GM23338 (cell line): ENCODE data around the gene KIF27. TPM values are rescaled to one million over a fixed set of nuclear protein-coding genes. Genes with fewer than 3 reads are reported as not detected.
A peak's percentile ranks its signal among the peaks of the same experiment; 100 is the strongest.

Source experiments
- ATAC-seq: fragments of 200-7000 bp; cut with Tn5 transposase; 3 replicates; pipeline ENCODE4 v1.9.1; 2020
- DNase-seq: peaks from one replicate; pipeline ENCODE4 v3.0.0-alpha.2; 2015; ENCODE audit warnings: low spot score
- H2AFZ ChIP-seq: fragments of 200-600 bp; sonication (generic); 2 replicates; pipeline ENCODE4 v1.8.0; 2016; ENCODE audit warnings: antibody characterized with exemption, mild to moderate bottlenecking, moderate library complexity
- H3F3A ChIP-seq: fragments of 200-600 bp; sonication (generic); replicated peaks from 2 replicates; pipeline ENCODE4 v1.8.0; 2017; ENCODE audit warnings: antibody characterized with exemption, mixed run types, low read depth
- H3K27ac ChIP-seq: fragments of 200-600 bp; sonication (generic); 2 replicates; pipeline ENCODE4 v1.6.1; 2016; ENCODE audit warnings: low read depth
- H3K27me3 ChIP-seq: fragments of 200-600 bp; sonication (generic); 2 replicates; pipeline ENCODE4 v1.8.0; 2016; ENCODE audit warnings: mild to moderate bottlenecking, mixed run types, moderate library complexity; ENCODE audit not compliant: insufficient read depth
- H3K36me3 ChIP-seq: fragments of 200-600 bp; sonication (generic); 2 replicates; pipeline ENCODE4 v1.8.0; 2016; ENCODE audit warnings: mild to moderate bottlenecking; ENCODE audit not compliant: insufficient read depth
- H3K4me1 ChIP-seq: fragments of 200-600 bp; sonication (generic); 2 replicates; pipeline ENCODE4 v1.8.0; 2016; ENCODE audit warnings: mild to moderate bottlenecking, moderate library complexity; ENCODE audit not compliant: insufficient read depth
- H3K4me2 ChIP-seq: fragments of 200-600 bp; sonication (generic); 2 replicates; pipeline ENCODE4 v1.7.1; 2017; ENCODE audit warnings: mixed run types
- H3K4me3 ChIP-seq: fragments of 200-600 bp; sonication (generic); 2 replicates; pipeline ENCODE4 v1.6.1; 2016; ENCODE audit warnings: mixed run types
- H3K79me2 ChIP-seq: fragments of 200-600 bp; sonication (generic); replicated peaks from 2 replicates; pipeline ENCODE4 v1.8.0; 2017; ENCODE audit warnings: mild to moderate bottlenecking; ENCODE audit not compliant: insufficient read depth
- H3K9me2 ChIP-seq: fragments of 200-600 bp; sonication (generic); 2 replicates; pipeline ENCODE4 v1.8.0; 2017; ENCODE audit not compliant: insufficient read depth
- H4K20me1 ChIP-seq: fragments of 200-600 bp; sonication (generic); replicated peaks from 2 replicates; pipeline ENCODE4 v1.8.0; 2017; ENCODE audit warnings: mild to moderate bottlenecking; ENCODE audit not compliant: insufficient read depth
- H3K27ac Mint-ChIP-seq: 2 replicates; pipeline ENCODE4 v1.8.0; 2020; ENCODE audit warnings: inconsistent platforms, mild to moderate bottlenecking, moderate library complexity, mixed read lengths
- H3K27me3 Mint-ChIP-seq: 3 replicates; pipeline ENCODE4 v1.8.0; 2022; ENCODE audit warnings: low read depth, mild to moderate bottlenecking, moderate library complexity, mixed read lengths, inconsistent platforms; ENCODE audit not compliant: insufficient read depth, poor library complexity
- H3K36me3 Mint-ChIP-seq: 3 replicates; pipeline ENCODE4 v1.8.0; 2021; ENCODE audit warnings: low read depth, mild to moderate bottlenecking, inconsistent platforms, moderate library complexity, mixed read lengths
- H3K4me1 Mint-ChIP-seq: 3 replicates; pipeline ENCODE4 v1.8.0; 2020; ENCODE audit warnings: mild to moderate bottlenecking, inconsistent platforms, mixed read lengths
- H3K4me3 Mint-ChIP-seq: 3 replicates; pipeline ENCODE4 v1.8.0; 2021; ENCODE audit warnings: moderate library complexity, mild to moderate bottlenecking, inconsistent platforms, mixed read lengths
- H3K9me3 Mint-ChIP-seq: 3 replicates; pipeline ENCODE4 v1.8.0; 2020; ENCODE audit warnings: moderate library complexity, mild to moderate bottlenecking, inconsistent platforms, mixed read lengths
- CREB1 ChIP-seq: fragments of 250-450 bp; sonication (Bioruptor Pico); IDR thresholded peaks from 2 replicates; pipeline ENCODE4 v1.5.0; 2020; ENCODE audit warnings: low read depth, mild to moderate bottlenecking, moderate library complexity
- EZH2 ChIP-seq: fragments of 200-600 bp; sonication (generic); IDR thresholded peaks from one replicate; pipeline ENCODE4 v1.8.0; 2017; ENCODE audit warnings: antibody characterized with exemption, mild to moderate bottlenecking, low read depth; ENCODE audit not compliant: unreplicated experiment
- EZH2phosphoT487 ChIP-seq: fragments of 200-600 bp; sonication (generic); IDR thresholded peaks from one replicate; pipeline ENCODE4 v1.8.1; 2018; ENCODE audit warnings: antibody characterized with exemption; ENCODE audit not compliant: unreplicated experiment
- JUNB ChIP-seq: IDR thresholded peaks from one replicate; pipeline ENCODE4 v1.6.1; 2016; ENCODE audit warnings: antibody characterized with exemption; ENCODE audit not compliant: unreplicated experiment
- NANOG ChIP-seq: IDR thresholded peaks from 2 replicates; pipeline ENCODE4 v1.6.1; 2016; ENCODE audit warnings: antibody characterized with exemption, borderline replicate concordance
- POLR2AphosphoS5 ChIP-seq: IDR thresholded peaks from 2 replicates; pipeline ENCODE4 v1.6.1; 2016; ENCODE audit warnings: antibody characterized with exemption, low read depth
- STAT1 ChIP-seq: IDR thresholded peaks from one replicate; pipeline ENCODE4 v1.6.1; 2016; ENCODE audit warnings: antibody characterized with exemption; ENCODE audit not compliant: unreplicated experiment
- ZNF114 ChIP-seq: fragments of 250-450 bp; sonication (Bioruptor Pico); IDR thresholded peaks from 2 replicates; pipeline ENCODE4 v1.5.0; 2020; ENCODE audit warnings: mild to moderate bottlenecking, moderate library complexity
- ZNF331 ChIP-seq: fragments of 250-450 bp; sonication (Bioruptor Pico); IDR thresholded peaks from 2 replicates; pipeline ENCODE4 v1.5.0; 2020; ENCODE audit warnings: low read depth, mild to moderate bottlenecking, moderate library complexity
- polyA plus RNA-seq: library from polyadenylated mRNA; unstranded; fragments of >200 nt; fragmentation: Nextera tagmentation; extraction: Ambion mirVana; gene quantifications from 2 replicates; pipeline ENCODE4 v1.2.1, GENCODE V29; 2016
- total RNA-seq: library from RNA; depleted of rRNA; stranded (reverse); fragments of >200 nt; shearing (Covaris generic); gene quantifications from 2 replicates; pipeline ENCODE4 v1.2.3, GENCODE V29; 2014
- TF ChIP-seq, protein P1 (sequence below), 2 experiments: fragments of 200-600 bp in 1 of 2; sonication (generic) in 1 of 2; conservative IDR thresholded peaks; 2 replicates each; pipeline versions ENCODE4 v1.5.1 to v1.6.1; 2016 to 2017; ENCODE audit warnings: antibody characterized with exemption in 2 of 2, low read depth in 2 of 2, mild to moderate bottlenecking in 2 of 2, moderate library complexity in 1 of 2
- TF ChIP-seq, protein P2 (sequence below): IDR thresholded peaks from 2 replicates; pipeline ENCODE4 v1.6.1; 2016; ENCODE audit warnings: antibody characterized with exemption
- TF ChIP-seq, protein P3 (sequence below): IDR thresholded peaks from one replicate; pipeline ENCODE4 v1.6.1; 2018; ENCODE audit warnings: antibody characterized with exemption; ENCODE audit not compliant: unreplicated experiment

Gene KIF27
- total and polyA plus RNA-seq, 2 experiments from 2014 or later, result 3.3 to 8.2 TPM

DNA sequence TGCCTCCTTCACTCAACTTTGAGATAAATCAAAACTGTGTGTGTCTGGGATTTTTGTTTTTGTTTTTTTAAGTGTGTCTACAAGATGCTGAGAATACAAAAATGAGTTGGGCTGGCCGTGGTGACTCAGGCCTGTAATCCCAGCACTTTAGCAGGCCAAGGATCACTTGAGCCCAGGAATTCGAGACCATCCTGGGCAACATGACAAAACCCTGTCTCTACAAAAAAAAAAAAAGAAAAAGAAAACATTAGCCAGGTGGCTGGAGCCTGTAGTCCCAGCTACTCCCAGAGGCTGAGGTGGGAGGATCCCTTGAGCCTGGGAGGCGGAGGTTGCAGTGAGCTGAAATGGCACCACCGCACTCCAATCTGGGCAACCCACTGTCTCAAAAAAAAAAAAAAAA lies 37.8 kb upstream of the KIF27 start (continued):
- TF ChIP-seq, protein P1, sequence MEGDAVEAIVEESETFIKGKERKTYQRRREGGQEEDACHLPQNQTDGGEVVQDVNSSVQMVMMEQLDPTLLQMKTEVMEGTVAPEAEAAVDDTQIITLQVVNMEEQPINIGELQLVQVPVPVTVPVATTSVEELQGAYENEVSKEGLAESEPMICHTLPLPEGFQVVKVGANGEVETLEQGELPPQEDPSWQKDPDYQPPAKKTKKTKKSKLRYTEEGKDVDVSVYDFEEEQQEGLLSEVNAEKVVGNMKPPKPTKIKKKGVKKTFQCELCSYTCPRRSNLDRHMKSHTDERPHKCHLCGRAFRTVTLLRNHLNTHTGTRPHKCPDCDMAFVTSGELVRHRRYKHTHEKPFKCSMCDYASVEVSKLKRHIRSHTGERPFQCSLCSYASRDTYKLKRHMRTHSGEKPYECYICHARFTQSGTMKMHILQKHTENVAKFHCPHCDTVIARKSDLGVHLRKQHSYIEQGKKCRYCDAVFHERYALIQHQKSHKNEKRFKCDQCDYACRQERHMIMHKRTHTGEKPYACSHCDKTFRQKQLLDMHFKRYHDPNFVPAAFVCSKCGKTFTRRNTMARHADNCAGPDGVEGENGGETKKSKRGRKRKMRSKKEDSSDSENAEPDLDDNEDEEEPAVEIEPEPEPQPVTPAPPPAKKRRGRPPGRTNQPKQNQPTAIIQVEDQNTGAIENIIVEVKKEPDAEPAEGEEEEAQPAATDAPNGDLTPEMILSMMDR (conservative IDR thresholded peaks at IDR 0.05; ENCODE audit: low read depth in 2 of 2), result no peak
- TF ChIP-seq ZNF331 (CRISPR knock-in tag) (no peak), NANOG (no peak)
- TF ChIP-seq, protein P2, sequence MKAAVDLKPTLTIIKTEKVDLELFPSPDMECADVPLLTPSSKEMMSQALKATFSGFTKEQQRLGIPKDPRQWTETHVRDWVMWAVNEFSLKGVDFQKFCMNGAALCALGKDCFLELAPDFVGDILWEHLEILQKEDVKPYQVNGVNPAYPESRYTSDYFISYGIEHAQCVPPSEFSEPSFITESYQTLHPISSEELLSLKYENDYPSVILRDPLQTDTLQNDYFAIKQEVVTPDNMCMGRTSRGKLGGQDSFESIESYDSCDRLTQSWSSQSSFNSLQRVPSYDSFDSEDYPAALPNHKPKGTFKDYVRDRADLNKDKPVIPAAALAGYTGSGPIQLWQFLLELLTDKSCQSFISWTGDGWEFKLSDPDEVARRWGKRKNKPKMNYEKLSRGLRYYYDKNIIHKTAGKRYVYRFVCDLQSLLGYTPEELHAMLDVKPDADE, result no peak

DNA sequence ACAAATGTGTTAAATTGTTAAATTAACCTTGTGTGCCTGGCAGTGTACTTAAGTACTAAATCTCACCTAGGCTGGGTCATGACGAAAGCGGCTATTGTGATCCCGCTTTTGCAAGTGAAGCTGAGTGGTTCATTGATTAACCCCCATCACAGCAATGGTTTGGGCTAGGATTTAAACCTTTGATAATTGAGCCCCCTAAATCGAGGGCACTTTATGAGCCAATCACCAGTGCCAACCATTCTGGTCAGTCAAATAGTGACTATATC lies 35.9 kb upstream of the KIF27 start:
- H3K4me1 Mint-ChIP-seq, result peaks cover 8% of the 10 kb centered on the region; the same call in 2 of the 3 replicates
- Histone ChIP-seq H3K79me2 (no peaks in the 10 kb centered on the region), H3K27me3 (no peaks in the 10 kb centered on the region), H2AFZ (peak overlapping the region; percentile 88), H3K9me2 (no peaks in the 10 kb centered on the region), H3K27ac (peak overlapping the region; percentile 77; the same call in 1 of the 2 replicates), H4K20me1 (no peaks in the 10 kb centered on the region), H3K4me2 (peak overlapping the region; percentile 94), H3F3A (no peaks in the 10 kb centered on the region), H3K4me1 (no peaks in the 10 kb centered on the region; the same call in 1 of the 2 replicates), H3K4me3 (peak overlapping the region; percentile 77), H3K36me3 (no peaks in the 10 kb centered on the region)
- H3K27me3 Mint-ChIP-seq, result peaks cover 7% of the 10 kb centered on the region
- ATAC-seq (no peak), DNase-seq (peak; percentile 29)
- no peaks in the 10 kb centered on the region for H3K9me3 Mint-ChIP-seq
- peaks cover 13% of the 10 kb centered on the region; the same call in 2 of the 3 replicates for H3K36me3 Mint-ChIP-seq
- H3K27ac Mint-ChIP-seq, result peak overlapping the region; percentile 96; the same call in 1 of the 2 replicates
- H3K4me3 Mint-ChIP-seq, result peak overlapping the region; percentile 90
- TF ChIP-seq CREB1 (CRISPR knock-in tag) (no peak), STAT1 (no peak), NANOG (no peak), ZNF331 (CRISPR knock-in tag) (no peak), ZNF114 (CRISPR knock-in tag) (no peak), POLR2AphosphoS5 (no peak), EZH2phosphoT487 (no peak), EZH2 (no peak), JUNB (no peak)
- TF ChIP-seq, protein P3, sequence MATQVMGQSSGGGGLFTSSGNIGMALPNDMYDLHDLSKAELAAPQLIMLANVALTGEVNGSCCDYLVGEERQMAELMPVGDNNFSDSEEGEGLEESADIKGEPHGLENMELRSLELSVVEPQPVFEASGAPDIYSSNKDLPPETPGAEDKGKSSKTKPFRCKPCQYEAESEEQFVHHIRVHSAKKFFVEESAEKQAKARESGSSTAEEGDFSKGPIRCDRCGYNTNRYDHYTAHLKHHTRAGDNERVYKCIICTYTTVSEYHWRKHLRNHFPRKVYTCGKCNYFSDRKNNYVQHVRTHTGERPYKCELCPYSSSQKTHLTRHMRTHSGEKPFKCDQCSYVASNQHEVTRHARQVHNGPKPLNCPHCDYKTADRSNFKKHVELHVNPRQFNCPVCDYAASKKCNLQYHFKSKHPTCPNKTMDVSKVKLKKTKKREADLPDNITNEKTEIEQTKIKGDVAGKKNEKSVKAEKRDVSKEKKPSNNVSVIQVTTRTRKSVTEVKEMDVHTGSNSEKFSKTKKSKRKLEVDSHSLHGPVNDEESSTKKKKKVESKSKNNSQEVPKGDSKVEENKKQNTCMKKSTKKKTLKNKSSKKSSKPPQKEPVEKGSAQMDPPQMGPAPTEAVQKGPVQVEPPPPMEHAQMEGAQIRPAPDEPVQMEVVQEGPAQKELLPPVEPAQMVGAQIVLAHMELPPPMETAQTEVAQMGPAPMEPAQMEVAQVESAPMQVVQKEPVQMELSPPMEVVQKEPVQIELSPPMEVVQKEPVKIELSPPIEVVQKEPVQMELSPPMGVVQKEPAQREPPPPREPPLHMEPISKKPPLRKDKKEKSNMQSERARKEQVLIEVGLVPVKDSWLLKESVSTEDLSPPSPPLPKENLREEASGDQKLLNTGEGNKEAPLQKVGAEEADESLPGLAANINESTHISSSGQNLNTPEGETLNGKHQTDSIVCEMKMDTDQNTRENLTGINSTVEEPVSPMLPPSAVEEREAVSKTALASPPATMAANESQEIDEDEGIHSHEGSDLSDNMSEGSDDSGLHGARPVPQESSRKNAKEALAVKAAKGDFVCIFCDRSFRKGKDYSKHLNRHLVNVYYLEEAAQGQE, result no peak
- TF ChIP-seq, protein P1 (conservative IDR thresholded peaks at IDR 0.05; ENCODE audit: low read depth in 2 of 2), result no peak
- TF ChIP-seq, protein P2, result no peak
